Activated T-helper 2 cell treated with anti-CD3 and anti-CD28 coated beads, Interferon-gamma antibody, Interleukin-2, Interleukin-4, amounts not matched to agents 10 μg/mL and 5 μg/mL and 100 μg/mL, durations not matched to agents 14 hours and 24 hours and 36 hours (primary cell): ENCODE data around the gene RXYLT1. TPM values are rescaled to one million over a fixed set of nuclear protein-coding genes. Genes with fewer than 3 reads are reported as not detected.

Experiments used
- DNase-seq: peaks from one replicate; pipeline ENCODE4 v3.0.0; 2021; ENCODE audit warnings: low spot score
- H3K27ac Mint-ChIP-seq: one replicate; pipeline ENCODE4 v1.8.0; 2021; ENCODE audit warnings: mixed read lengths
- H3K27me3 Mint-ChIP-seq: one replicate; pipeline ENCODE4 v1.8.0; 2021; ENCODE audit warnings: low read depth, mixed read lengths
- H3K36me3 Mint-ChIP-seq: one replicate; pipeline ENCODE4 v1.8.0; 2021; ENCODE audit warnings: low read depth, mixed read lengths
- H3K4me1 Mint-ChIP-seq: one replicate; pipeline ENCODE4 v1.8.0; 2021; ENCODE audit warnings: low read depth, mixed read lengths
- H3K4me3 Mint-ChIP-seq: one replicate; pipeline ENCODE4 v1.8.0; 2021; ENCODE audit warnings: low read depth, mild to moderate bottlenecking, moderate library complexity, mixed read lengths
- H3K9me3 Mint-ChIP-seq: one replicate; pipeline ENCODE4 v1.8.0; 2021; ENCODE audit warnings: mixed read lengths
- intact Hi-C: fragments of 100-400 bp; cut with micrococcal nuclease; formaldehyde crosslinking; loops from one replicate; pipeline ENCODE4 v1.15.1; 2023
- total RNA-seq: library from RNA; stranded (reverse); gene quantifications from 2 replicates; pipeline ENCODE4 v1.2.3, GENCODE V29; 2022

Gene RXYLT1
- total RNA-seq, 1 donor from 2014 or later: 23.3 TPM

DNA sequence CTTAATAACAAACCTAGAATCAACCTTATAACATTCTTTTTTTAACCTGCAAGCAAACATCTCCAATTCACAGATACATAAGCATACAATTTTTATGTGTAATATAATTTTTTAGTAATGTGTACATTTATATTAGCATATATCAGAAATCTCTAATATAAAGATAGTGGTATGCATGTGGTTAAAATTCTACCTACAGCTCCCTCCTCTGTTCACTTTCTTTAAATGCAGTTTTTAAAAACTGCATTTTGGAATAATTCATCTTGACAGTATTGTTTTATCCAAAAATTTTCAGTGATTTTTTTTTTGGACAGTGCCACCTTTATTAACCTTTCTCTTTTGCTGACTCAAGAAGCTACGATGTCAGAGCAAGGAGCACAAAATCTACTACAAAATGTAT is 13.2 kb upstream of the RXYLT1 start:
- Mint-ChIP-seq H3K27me3 (peaks cover 12% of the 10 kb centered on the region), H3K9me3 (peaks cover 17% of the 10 kb centered on the region), H3K4me1 (no peaks in the 10 kb centered on the region), H3K36me3 (no peaks in the 10 kb centered on the region), H3K27ac (no peak overlapping the region), H3K4me3 (no peak overlapping the region)
- intact Hi-C loops: no loop called here
- no peak for DNase-seq

DNA sequence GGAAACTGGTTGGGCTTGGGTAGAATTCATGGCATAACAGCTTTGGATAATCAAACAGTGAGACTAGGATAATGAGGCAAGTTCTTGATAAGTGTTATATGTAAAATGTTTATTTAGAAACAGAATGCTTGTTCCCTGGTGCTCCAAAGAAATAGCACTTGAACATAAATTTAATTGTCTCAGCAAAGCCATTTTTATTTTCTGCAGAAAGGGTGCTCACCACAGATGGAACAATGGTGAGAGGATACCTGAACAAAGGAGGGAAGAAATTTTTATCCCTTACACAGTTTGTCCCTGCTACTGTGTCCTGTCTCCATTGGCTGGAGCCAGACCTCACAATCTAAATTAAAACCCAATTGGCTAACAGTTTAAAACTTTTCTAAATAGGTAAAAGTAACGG is 9.3 kb upstream of the RXYLT1 start:
- H3K4me3 Mint-ChIP-seq: no peak overlapping the region
- no peak for DNase-seq
- H3K9me3 Mint-ChIP-seq: peaks cover 17% of the 10 kb centered on the region
- no peaks in the 10 kb centered on the region for H3K36me3 Mint-ChIP-seq
- H3K4me1 Mint-ChIP-seq: no peaks in the 10 kb centered on the region
- H3K27me3 Mint-ChIP-seq: peaks cover 19% of the 10 kb centered on the region
- intact Hi-C loops: loop anchor here (10.0 kb wide), 1 partner anchor 984 kb away; the partner anchor contains the start of gene GNS
- H3K27ac Mint-ChIP-seq: no peak overlapping the region

DNA sequence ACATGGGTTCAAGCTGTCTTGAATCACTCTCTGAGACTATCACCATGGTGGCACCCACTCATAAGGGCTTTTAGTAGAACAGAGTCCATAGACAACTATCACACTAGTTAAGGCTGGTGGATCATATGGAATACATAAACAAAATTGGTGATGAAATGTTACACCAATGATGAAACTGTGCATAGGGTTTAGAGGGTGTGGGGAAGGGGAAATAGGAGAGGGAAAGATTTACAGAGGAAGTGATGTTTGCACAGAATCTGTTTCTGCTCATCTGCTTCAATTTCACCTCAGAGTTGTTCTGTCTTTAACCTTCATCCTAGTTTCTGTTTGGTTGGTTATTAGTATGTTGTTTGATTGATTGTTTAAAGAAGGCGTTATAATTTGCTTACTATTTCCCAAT is 2.4 kb upstream of the RXYLT1 start:
- Mint-ChIP-seq H3K9me3 (no peaks in the 10 kb centered on the region), H3K36me3 (peaks cover 14% of the 10 kb centered on the region), H3K27ac (no peak overlapping the region), H3K4me1 (peaks cover 16% of the 10 kb centered on the region), H3K4me3 (no peak overlapping the region), H3K27me3 (peaks cover 11% of the 10 kb centered on the region)
- intact Hi-C loops: loop anchor here (10.0 kb wide), 1 partner anchor 977 kb away; the partner anchor contains the start of gene GNS
- DNase-seq: no peak

DNA sequence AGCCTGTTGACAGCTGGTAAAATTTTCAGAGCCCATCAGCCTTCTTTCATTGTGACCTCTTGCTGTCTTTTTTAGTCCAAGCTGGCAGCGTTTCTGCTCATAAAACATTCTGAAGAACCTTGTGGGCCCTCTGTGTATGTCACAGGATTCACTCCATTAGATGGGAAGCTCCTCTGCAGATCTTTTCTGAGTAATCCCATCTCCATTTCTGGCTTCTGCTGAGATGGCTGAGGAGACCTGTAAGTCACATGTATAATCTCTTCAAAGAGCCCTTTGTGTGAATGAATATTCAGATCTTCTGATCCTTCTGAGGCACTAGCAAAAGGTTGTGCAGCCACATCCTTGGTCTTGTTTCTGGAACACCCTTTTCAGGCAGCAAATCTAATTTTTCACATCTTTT is 2.8 kb downstream of the RXYLT1 start:
- Mint-ChIP-seq H3K27ac (no peak overlapping the region), H3K27me3 (no peaks in the 10 kb centered on the region), H3K4me1 (peaks cover 19% of the 10 kb centered on the region), H3K9me3 (no peaks in the 10 kb centered on the region), H3K36me3 (peaks cover 50% of the 10 kb centered on the region), H3K4me3 (no peak overlapping the region)
- no peak for DNase-seq
- intact Hi-C loops: loop anchor here (10.0 kb wide), 1 partner anchor 622 kb away; the partner anchor contains the start of gene XPOT

DNA sequence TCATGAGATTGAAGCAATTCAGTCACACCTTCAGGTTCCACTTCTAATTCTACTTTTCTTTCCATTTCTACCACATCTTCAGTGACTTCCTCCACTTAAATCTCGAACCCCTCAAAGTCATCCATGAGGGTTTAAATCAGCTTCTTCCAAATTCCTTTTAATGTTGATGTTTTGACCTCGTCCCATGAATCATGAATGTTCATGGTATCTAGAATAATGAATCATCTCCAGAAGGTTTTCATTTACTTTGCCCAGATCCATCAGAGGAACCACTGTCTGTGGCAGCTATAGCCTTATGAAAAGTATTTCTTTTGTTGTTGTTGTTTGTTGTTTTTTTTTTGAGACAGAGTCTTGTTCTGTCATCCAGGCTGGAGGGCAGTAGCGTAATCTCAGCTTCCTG is 7.6 kb downstream of the RXYLT1 start:
- Mint-ChIP-seq H3K27me3 (no peaks in the 10 kb centered on the region), H3K4me3 (no peak overlapping the region), H3K36me3 (peaks cover 74% of the 10 kb centered on the region), H3K4me1 (peaks cover 5% of the 10 kb centered on the region), H3K9me3 (no peaks in the 10 kb centered on the region), H3K27ac (no peak overlapping the region)
- intact Hi-C loops: loop anchor here (10.0 kb wide), 1 partner anchor 617 kb away; the partner anchor contains the start of gene XPOT
- no peak for DNase-seq

DNA sequence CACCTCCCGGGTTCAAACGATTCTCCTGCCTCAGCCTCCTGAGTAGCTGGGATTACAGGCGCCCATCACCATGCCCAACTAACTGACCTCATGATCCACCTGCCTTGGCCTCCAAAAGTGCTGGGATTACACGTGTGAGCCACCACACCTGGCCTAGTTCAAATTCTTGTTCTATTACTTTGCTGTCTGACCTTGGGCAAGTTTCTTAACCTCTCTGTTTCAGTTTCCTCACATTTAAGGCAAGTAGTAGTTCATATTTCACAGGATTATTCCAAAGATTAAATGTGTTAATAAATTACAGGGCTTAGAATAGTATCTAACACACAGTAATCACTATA is 10.9 kb downstream of the RXYLT1 start:
- intact Hi-C loops: no loop called here
- Mint-ChIP-seq H3K4me3 (no peak overlapping the region), H3K36me3 (peaks cover 48% of the 10 kb centered on the region), H3K9me3 (no peaks in the 10 kb centered on the region), H3K4me1 (peaks cover 5% of the 10 kb centered on the region), H3K27me3 (no peaks in the 10 kb centered on the region), H3K27ac (no peak overlapping the region)
- DNase-seq: no peak

DNA sequence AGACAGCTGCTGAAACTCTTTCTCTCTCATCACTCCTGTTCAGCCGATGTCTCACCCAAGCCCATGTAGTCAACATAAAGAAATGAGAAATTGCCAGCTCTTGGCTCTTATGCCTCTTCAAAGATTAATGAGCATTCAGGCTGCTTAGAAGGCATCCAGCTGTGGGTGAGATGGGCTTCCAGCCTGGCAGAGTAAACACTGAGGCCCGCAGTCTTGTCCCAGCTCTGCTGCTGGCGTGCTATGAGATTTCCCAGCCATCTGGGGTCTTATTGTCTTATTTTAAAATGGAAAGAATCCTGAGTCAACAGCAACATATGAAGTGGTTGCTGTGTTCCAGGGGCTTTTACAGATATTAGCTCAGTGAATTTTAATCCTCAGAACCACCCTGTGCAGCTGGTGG is 12.6 kb downstream of the RXYLT1 start:
- Mint-ChIP-seq H3K27ac (no peak overlapping the region), H3K4me1 (peaks cover 7% of the 10 kb centered on the region), H3K9me3 (no peaks in the 10 kb centered on the region), H3K27me3 (no peaks in the 10 kb centered on the region), H3K36me3 (peaks cover 44% of the 10 kb centered on the region), H3K4me3 (no peak overlapping the region)
- no peak for DNase-seq
- intact Hi-C loops: no loop called here

DNA sequence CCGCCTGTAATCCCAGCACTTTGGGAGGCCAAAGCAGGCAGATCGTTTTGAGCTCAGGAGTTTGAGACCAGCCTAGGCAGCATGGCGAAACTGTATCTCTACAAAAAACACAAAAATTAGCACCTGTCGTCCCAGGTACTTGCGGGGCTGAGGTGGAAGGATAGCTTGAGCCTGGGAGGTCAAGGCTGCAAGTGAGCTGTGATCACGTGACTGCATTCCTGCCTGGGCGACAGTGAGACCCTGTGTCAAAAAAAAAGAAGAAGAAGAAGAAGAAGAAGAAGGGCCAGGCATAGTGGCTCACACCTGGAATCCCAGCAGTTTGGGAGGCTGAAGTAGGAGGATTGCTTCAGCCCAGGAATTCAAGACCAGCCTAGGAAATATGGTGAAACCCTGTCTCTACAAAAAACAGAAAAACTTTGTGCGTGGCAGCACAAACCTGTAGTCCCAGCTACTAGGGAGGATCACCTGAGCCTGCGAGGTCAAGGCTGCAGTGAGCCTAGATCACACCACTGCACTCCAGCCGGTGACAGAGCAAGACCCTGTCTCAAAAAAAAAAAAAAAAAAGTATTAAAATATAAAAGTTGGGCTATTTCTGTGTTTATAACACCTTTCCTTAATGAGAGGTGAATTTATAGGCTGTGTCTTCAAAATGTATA is 15.5 kb downstream of the RXYLT1 start:
- Mint-ChIP-seq H3K9me3 (no peaks in the 10 kb centered on the region), H3K4me3 (no peak overlapping the region), H3K27me3 (no peaks in the 10 kb centered on the region), H3K36me3 (peaks cover 19% of the 10 kb centered on the region), H3K27ac (no peak overlapping the region), H3K4me1 (peaks cover 6% of the 10 kb centered on the region)
- no peak for DNase-seq
- intact Hi-C loops: no loop called here

DNA sequence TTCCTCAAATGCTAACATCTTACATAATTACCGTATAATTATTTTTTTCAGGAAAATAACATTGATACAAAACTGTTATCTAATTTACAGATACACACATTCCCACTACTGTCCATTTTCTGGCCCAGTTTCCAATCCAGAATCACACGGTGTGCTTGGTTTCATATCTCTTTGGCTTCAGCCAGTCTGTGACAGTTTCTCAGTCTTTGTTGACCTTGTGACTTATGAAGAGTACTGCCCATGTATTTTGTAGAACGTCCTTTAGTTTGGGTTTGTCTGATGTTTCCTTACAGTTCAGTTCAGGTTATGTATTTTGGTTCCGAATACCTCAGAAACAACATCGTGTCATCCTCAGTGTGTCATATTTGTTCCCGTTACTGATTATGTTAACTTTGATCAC is 16.2 kb downstream of the RXYLT1 start:
- Mint-ChIP-seq H3K36me3 (peaks cover 11% of the 10 kb centered on the region), H3K9me3 (no peaks in the 10 kb centered on the region)

DNA sequence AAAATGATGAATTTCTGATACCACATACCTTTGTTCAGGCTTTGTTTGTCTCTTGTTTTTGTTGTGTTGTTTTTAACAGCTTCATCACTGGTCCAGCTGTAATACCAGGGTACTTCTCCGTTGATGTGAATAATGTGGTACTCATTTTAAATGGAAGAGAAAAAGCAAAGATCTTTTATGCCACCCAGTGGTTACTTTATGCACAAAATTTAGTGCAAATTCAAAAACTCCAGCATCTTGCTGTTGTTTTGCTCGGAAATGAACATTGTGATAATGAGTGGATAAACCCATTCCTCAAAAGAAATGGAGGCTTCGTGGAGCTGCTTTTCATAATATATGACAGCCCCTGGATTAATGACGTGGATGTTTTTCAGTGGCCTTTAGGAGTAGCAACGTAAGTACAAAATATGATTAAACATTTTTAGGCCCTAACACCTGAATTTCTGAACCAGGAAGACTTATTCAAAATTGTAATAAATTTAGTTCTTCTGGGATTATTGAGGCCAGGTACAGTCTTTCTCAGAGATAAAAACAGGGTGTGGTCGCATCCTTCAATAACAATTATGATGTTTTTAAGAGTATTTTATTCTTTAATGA is 22.4 kb downstream of the RXYLT1 start:
- Mint-ChIP-seq H3K27ac (no peak overlapping the region), H3K36me3 (peaks cover 5% of the 10 kb centered on the region), H3K27me3 (no peaks in the 10 kb centered on the region), H3K4me1 (no peaks in the 10 kb centered on the region), H3K9me3 (no peaks in the 10 kb centered on the region), H3K4me3 (no peak overlapping the region)
- no peak for DNase-seq
- intact Hi-C loops: loop anchor here (5.0 kb wide), 2 partner anchors 135 to 380 kb away; partner anchors contain the start of gene DPY19L2

More for the DNA sequence above, 16.2 kb downstream of the RXYLT1 start:
- Mint-ChIP-seq H3K27me3 (no peaks in the 10 kb centered on the region), H3K27ac (peak overlapping the region; percentile 44), H3K4me3 (no peak overlapping the region), H3K4me1 (peaks cover 6% of the 10 kb centered on the region)
- intact Hi-C loops: no loop called here
- DNase-seq: no peak

DNA sequence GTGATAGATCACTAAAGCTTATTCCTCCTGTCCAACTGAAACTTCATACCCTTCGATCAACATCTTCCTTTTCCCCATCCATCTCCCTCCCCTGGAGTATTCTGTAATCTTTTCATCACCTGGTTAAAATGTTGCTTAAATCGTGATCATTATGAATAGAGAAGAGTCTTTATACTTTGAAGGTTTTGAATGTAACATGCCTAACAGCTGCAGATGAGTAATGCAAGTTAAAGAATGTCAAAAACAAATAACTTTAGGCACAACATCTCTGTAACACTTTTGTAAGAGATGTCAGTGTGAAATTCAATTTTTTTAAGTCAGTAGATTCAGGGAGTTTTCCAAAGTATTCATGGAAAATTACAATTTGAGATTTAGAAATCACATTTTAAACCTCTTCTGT is 25.0 kb downstream of the RXYLT1 start:
- no peak for DNase-seq
- no peaks in the 10 kb centered on the region for H3K27me3 Mint-ChIP-seq
- peaks cover 13% of the 10 kb centered on the region for H3K36me3 Mint-ChIP-seq
- no peaks in the 10 kb centered on the region for H3K9me3 Mint-ChIP-seq
- intact Hi-C loops: loop anchor here (5.0 kb wide), 2 partner anchors 137 to 382 kb away; partner anchors contain the start of gene DPY19L2
- H3K4me1 Mint-ChIP-seq: peaks cover 4% of the 10 kb centered on the region
- no peak overlapping the region for H3K27ac Mint-ChIP-seq
- H3K4me3 Mint-ChIP-seq: no peak overlapping the region

DNA sequence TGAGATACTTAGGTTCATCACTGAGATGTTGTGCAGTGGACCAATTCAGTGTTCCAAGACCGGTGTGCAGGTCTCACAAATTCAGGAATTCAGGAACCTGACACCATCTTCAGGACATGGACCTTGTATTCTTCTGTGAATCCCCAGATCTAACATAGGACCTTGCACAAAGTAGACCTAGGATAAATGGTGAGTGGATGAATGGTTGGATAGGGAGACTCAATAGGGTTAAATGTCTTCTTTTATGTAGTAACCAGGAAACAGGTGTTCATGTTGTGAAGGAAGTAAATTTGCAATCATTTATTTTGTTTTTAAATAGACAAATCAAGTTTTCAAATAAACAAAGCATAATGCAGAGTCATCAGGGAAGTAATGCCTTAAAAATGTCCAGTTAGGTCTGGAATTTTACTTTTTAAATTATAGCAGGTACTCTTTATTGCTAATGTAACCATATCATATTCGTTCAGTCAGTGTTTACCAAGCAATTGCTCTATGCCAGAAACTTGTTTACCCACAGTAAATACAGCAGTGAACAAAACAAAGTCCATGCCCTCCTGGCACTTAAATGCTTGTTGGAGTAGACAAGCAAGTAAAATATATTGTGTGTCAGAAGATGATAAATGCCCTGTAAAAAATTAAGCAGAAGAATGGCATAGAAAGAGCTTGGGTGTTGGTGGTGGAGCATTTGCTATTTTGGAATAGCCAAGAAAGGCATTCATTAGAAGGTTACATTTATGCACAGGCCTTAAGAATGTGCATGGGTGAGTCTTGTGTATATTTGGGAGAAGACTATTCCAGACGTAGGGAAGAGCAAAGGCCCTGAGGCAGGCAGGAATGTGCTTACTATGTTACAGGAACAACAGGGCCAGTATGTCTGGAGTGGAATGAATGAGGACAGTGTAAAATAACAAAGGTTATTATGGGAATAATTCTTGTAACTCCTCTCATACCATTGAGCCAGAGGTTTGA is 26.3 kb downstream of the RXYLT1 start:
- no peak for DNase-seq
- intact Hi-C loops: no loop called here
- H3K9me3 Mint-ChIP-seq: no peaks in the 10 kb centered on the region
- H3K27ac Mint-ChIP-seq: no peak overlapping the region
- H3K27me3 Mint-ChIP-seq: no peaks in the 10 kb centered on the region
- peaks cover 5% of the 10 kb centered on the region for H3K4me1 Mint-ChIP-seq
- H3K36me3 Mint-ChIP-seq: peaks cover 14% of the 10 kb centered on the region
- no peak overlapping the region for H3K4me3 Mint-ChIP-seq
